HUES48 (cell line): ENCODE results near the gene ATP13A2.

Source experiments
- H3K27ac ChIP-seq: one replicate; pipeline ENCODE4 v1.7.0; 2013; ENCODE audit warnings: low read depth, low read length, inconsistent platforms
- H3K27me3 ChIP-seq: 2 replicates; pipeline ENCODE4 v1.6.1; 2013; ENCODE audit warnings: mild to moderate bottlenecking, low read length; ENCODE audit not compliant: control insufficient read depth, insufficient read depth
- H3K36me3 ChIP-seq: 2 replicates; pipeline ENCODE4 v1.6.1; 2013; ENCODE audit warnings: low read length; ENCODE audit not compliant: control insufficient read depth, insufficient read depth
- H3K4me1 ChIP-seq: 2 replicates; pipeline ENCODE4 v1.6.1; 2013; ENCODE audit warnings: mild to moderate bottlenecking, low read length; ENCODE audit not compliant: control insufficient read depth, insufficient read depth
- H3K4me3 ChIP-seq: 2 replicates; pipeline ENCODE4 v1.5.1; 2013; ENCODE audit warnings: mild to moderate bottlenecking, low read depth, low read length
- H3K9ac ChIP-seq: 2 replicates; pipeline ENCODE4 v1.6.1; 2013; ENCODE audit warnings: mild to moderate bottlenecking, low read depth, low read length, moderate library complexity
- H3K9me3 ChIP-seq: 2 replicates; pipeline ENCODE4 v1.6.1; 2013; ENCODE audit warnings: low read length; ENCODE audit not compliant: control insufficient read depth, insufficient read depth

ATP13A2 gene

GRCh38 chr1:17030206-17030605 is 18.5 kb upstream of the ATP13A2 start:
- H3K27ac ChIP-seq, result no peak overlapping the region

GRCh38 chr1:17028662-17029188 is 17.0 kb upstream of the ATP13A2 start:
- Histone ChIP-seq H3K9ac (no peak overlapping the region), H3K27me3 (no peaks in the 10 kb centered on the region), H3K4me1 (no peaks in the 10 kb centered on the region), H3K9me3 (no peaks in the 10 kb centered on the region), H3K27ac (no peak overlapping the region), H3K36me3 (peaks cover 78% of the 10 kb centered on the region), H3K4me3 (no peak overlapping the region)

More at GRCh38 chr1:17030206-17030605, 18.5 kb upstream of the ATP13A2 start:
- Histone ChIP-seq H3K4me3 (no peak overlapping the region), H3K27me3 (no peaks in the 10 kb centered on the region), H3K9me3 (no peaks in the 10 kb centered on the region), H3K9ac (no peak overlapping the region), H3K36me3 (peaks cover 69% of the 10 kb centered on the region), H3K4me1 (no peaks in the 10 kb centered on the region)

GRCh38 chr1:17027900-17028299 is 16.2 kb upstream of the ATP13A2 start:
- H3K4me3 ChIP-seq, result no peak overlapping the region
- H3K36me3 ChIP-seq, result peaks cover 78% of the 10 kb centered on the region
- H3K9me3 ChIP-seq, result no peaks in the 10 kb centered on the region
- no peak overlapping the region for H3K9ac ChIP-seq
- no peak overlapping the region for H3K27ac ChIP-seq
- no peaks in the 10 kb centered on the region for H3K4me1 ChIP-seq
- no peaks in the 10 kb centered on the region for H3K27me3 ChIP-seq

- no peaks in the 10 kb centered on the region for H3K27me3 ChIP-seq
- H3K36me3 ChIP-seq, result peaks cover 78% of the 10 kb centered on the region
- no peak overlapping the region for H3K4me3 ChIP-seq
- H3K27ac ChIP-seq, result no peak overlapping the region
- H3K9me3 ChIP-seq, result no peaks in the 10 kb centered on the region
- no peaks in the 10 kb centered on the region for H3K4me1 ChIP-seq
- no peak overlapping the region for H3K9ac ChIP-seq
These were observed 15.7 kb upstream of the ATP13A2 start for GRCh38 chr1:17027403-17027802.

GRCh38 chr1:17024721-17025120 is 13.0 kb upstream of the ATP13A2 start:
- Histone ChIP-seq H3K9me3 (no peaks in the 10 kb centered on the region), H3K36me3 (peaks cover 92% of the 10 kb centered on the region), H3K27ac (no peak overlapping the region), H3K27me3 (no peaks in the 10 kb centered on the region), H3K9ac (no peak overlapping the region), H3K4me3 (no peak overlapping the region), H3K4me1 (no peaks in the 10 kb centered on the region)

- no peak overlapping the region for H3K4me3 ChIP-seq
- H3K4me1 ChIP-seq, result no peaks in the 10 kb centered on the region
- H3K27me3 ChIP-seq, result no peaks in the 10 kb centered on the region
- H3K36me3 ChIP-seq, result peaks cover 100% of the 10 kb centered on the region
- H3K27ac ChIP-seq, result no peak overlapping the region
- H3K9me3 ChIP-seq, result no peaks in the 10 kb centered on the region
- H3K9ac ChIP-seq, result no peak overlapping the region
These were observed 11.8 kb upstream of the ATP13A2 start for GRCh38 chr1:17023573-17023972.

GRCh38 chr1:17023102-17023501 is 11.4 kb upstream of the ATP13A2 start:
- Histone ChIP-seq H3K36me3 (peaks cover 100% of the 10 kb centered on the region), H3K4me1 (no peaks in the 10 kb centered on the region), H3K9me3 (no peaks in the 10 kb centered on the region), H3K27ac (no peak overlapping the region), H3K4me3 (no peak overlapping the region), H3K27me3 (no peaks in the 10 kb centered on the region), H3K9ac (no peak overlapping the region)

- no peaks in the 10 kb centered on the region for H3K9me3 ChIP-seq
- no peak overlapping the region for H3K4me3 ChIP-seq
- H3K36me3 ChIP-seq, result peaks cover 91% of the 10 kb centered on the region
These were observed 10.2 kb upstream of the ATP13A2 start for GRCh38 chr1:17021896-17022295.

GRCh38 chr1:17020502-17020901 is 8.8 kb upstream of the ATP13A2 start:
- H3K4me1 ChIP-seq, result peaks cover 9% of the 10 kb centered on the region
- no peak overlapping the region for H3K9ac ChIP-seq
- peaks cover 77% of the 10 kb centered on the region for H3K36me3 ChIP-seq
- no peaks in the 10 kb centered on the region for H3K27me3 ChIP-seq
- no peak overlapping the region for H3K4me3 ChIP-seq
- no peaks in the 10 kb centered on the region for H3K9me3 ChIP-seq
- no peak overlapping the region for H3K27ac ChIP-seq

More at GRCh38 chr1:17021896-17022295, 10.2 kb upstream of the ATP13A2 start:
- no peaks in the 10 kb centered on the region for H3K27me3 ChIP-seq
- H3K9ac ChIP-seq, result no peak overlapping the region
- H3K4me1 ChIP-seq, result no peaks in the 10 kb centered on the region
- H3K27ac ChIP-seq, result no peak overlapping the region

- no peak overlapping the region for H3K27ac ChIP-seq
- H3K27me3 ChIP-seq, result no peaks in the 10 kb centered on the region
- no peaks in the 10 kb centered on the region for H3K9me3 ChIP-seq
- H3K9ac ChIP-seq, result no peak overlapping the region
- H3K4me1 ChIP-seq, result peaks cover 25% of the 10 kb centered on the region
- peaks cover 60% of the 10 kb centered on the region for H3K36me3 ChIP-seq
- H3K4me3 ChIP-seq, result no peak overlapping the region
These were observed 7.1 kb upstream of the ATP13A2 start for GRCh38 chr1:17018849-17019248.

GRCh38 chr1:17017435-17017834 is 5.7 kb upstream of the ATP13A2 start:
- Histone ChIP-seq H3K27me3 (no peaks in the 10 kb centered on the region), H3K27ac (no peak overlapping the region), H3K4me1 (peaks cover 37% of the 10 kb centered on the region), H3K36me3 (peaks cover 46% of the 10 kb centered on the region), H3K4me3 (no peak overlapping the region), H3K9me3 (no peaks in the 10 kb centered on the region), H3K9ac (no peak overlapping the region)

- H3K4me1 ChIP-seq, result peaks cover 43% of the 10 kb centered on the region
- no peaks in the 10 kb centered on the region for H3K27me3 ChIP-seq
- no peak overlapping the region for H3K4me3 ChIP-seq
- H3K36me3 ChIP-seq, result peaks cover 35% of the 10 kb centered on the region
- H3K9me3 ChIP-seq, result no peaks in the 10 kb centered on the region
- H3K27ac ChIP-seq, result peak overlapping the region; percentile 79
- H3K9ac ChIP-seq, result no peak overlapping the region
These were observed 4.6 kb upstream of the ATP13A2 start for GRCh38 chr1:17016317-17016661.
